GM12892 (cell line): ENCODE data around the gene CHPF2.

Source experiments
- POLR2A ChIP-seq: IDR thresholded peaks from 2 replicates; pipeline ENCODE4 v1.6.1; 2011; ENCODE audit warnings: low read depth, low read length, control low read depth
- POLR2AphosphoS5 ChIP-seq: IDR thresholded peaks from 2 replicates; pipeline ENCODE4 v1.6.1; 2011; ENCODE audit warnings: low read depth, low read length, control low read depth

DNA sequence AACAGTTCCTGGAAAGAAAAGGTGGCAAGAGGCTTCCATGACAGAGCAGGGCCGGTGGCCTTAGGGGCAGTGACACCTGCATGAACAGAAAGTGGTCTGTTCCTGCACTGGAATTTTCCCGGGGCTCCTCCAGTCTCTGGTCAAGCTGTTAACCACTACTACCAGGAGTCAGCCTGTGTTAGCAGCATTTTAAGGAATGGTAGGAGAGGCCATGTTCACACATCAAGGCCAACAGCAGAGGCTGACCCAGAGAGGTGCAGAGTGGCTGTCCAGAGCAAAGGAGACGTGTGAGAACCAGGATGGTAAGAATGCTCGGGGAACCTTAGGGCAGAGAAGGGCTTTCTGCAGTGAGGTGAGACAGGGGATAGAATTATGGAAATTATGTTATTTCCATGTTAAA is 30.5 kb upstream of the CHPF2 start:
- TF ChIP-seq POLR2A (no peak), POLR2AphosphoS5 (no peak)
